Stimulated activated CD4-positive, alpha-beta T cell treated with anti-CD3 and anti-CD28 coated beads, Interleukin-12 subunit alpha, Interleukin-12 subunit beta, amount 100 ng/mL, for 48 hours (primary cell): ENCODE data around the gene ROBO1.

ENCODE experiments used
- DNase-seq, 3 donors: peaks; one replicate each; pipeline ENCODE4 v3.0.0-alpha.2; 2020; ENCODE audit warnings: low read depth in 2 of 3, low spot score in 1 of 3

ROBO1 gene

DNA sequence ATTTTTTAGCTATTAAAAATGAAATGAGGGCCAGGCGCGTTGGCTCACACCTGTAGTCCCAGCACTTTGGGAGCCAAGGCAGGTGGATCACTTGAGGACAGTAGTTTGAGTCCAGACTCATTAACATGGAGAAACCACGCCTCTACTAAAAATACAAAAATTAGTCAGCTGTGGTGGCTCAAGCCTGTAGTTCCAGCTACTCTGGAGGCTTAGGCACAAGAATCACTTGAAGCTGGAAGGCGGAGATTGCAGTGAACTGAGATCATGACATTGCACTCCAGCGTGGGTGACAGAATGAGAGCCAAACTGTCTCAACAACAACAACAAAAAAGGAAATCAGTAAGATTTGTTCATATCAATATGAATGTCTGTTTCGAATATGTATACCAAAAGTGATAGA, 517.1 kb downstream of the ROBO1 start:
- no peak for DNase-seq

GRCh38 chr3:79249701-79250100, 518.1 kb downstream of the ROBO1 start:
- no peak for DNase-seq

DNA sequence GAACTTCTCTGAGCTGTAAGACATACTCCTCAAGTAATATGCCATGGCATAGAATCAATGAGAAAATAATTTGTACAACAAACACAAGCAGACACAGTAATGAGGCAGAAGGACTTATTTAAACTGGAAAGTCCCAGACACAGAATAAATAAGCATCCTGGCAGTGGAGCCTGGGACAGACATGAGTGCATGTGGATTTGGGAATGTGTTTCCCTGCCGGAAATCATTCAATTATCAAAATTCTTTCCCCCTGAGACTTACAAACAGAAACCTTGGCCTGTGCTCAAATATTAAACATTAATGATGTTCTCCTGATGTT, 520.1 kb downstream of the ROBO1 start:
- no peak for DNase-seq

- no peak for DNase-seq
These were observed 520.7 kb downstream of the ROBO1 start for GRCh38 chr3:79246875-79247724.

DNA sequence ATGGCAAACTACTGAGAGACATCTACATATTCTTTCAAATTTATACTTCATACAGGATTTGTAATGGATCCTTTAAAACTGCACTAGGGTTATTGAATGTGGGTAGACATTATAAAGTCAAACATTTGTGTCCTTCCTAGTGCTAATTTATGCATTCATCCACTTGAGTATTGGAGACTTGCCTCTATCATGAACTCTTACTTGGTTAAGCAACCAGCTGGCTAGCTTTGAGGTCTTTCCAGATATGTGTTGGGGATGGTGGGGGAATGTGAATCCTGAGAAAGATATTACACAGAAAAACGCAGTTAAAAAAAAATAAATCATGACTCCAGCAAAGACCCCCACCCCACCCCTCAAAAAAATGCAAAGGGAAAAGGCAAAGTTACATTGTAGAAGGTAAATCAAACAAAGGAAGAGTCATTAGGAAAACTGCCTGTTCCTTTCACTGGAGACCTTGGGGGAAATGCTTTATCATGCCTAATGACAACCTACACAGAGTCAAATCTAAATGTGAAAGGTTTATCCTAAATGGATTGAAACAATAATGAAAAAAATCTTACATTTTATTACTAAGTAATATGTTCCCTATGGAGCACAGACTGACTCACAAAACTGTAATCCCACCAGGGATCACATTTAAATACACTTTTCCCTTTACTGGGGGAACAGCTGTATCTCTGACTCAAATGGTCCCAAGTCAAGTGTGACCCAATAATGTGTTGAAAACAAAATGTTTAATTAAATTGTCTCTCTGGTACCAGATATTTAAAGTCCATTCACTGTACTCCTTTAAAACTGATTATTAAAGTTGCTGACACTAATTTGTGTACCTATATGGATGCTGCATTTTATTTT, 522.3 kb downstream of the ROBO1 start:
- no peak for DNase-seq

GRCh38 chr3:79236496-79236895, 531.3 kb downstream of the ROBO1 start:
- DNase-seq: no peak

DNA sequence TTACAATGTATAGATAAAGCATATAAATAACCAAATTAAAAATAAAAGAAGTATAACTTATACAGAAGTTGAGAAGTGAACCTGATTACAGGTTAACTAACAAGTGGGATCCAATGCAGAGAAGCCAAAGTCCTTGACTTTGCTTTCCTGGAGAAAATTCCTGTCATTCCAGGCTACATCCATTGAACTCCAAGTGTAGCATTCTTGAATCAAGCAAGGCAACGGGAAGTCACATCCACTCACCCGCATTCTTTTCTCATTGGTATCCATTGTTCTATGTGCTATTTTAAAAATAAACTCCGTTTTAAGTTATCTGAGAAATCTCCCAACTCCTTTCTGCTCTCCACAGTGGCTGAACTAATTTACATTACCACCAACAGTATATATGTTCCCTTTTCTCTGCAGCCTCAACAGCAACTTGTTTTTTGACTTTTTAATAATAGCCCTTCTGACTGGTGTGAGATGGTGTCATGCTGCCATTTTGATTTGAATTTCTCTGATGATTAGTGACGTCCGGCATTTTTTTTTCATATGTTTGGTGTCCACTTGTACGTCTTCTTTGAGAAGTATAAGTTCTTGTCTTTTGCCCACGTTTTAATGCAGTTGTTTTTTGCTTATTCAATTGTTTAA, 534.3 kb downstream of the ROBO1 start:
- DNase-seq: no peak

DNA sequence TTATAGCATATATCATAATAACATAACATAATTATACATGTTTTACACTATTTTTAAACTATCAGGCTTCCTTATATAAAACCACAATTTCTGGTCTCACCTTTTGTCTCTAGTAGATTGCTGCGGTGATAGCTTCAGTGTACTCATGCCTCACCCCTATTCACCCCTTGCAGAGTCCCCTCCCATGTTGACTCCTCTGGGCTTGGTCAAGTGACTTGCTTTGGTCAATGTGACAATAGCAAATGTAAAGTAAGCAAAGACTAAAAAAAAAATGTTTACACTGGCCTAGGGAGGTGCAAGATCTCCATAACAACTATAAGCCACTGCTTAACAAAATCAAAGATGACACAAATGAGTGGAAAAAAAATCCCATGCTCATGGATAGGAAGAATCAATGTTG, 537.5 kb downstream of the ROBO1 start:
- no peak for DNase-seq

DNA sequence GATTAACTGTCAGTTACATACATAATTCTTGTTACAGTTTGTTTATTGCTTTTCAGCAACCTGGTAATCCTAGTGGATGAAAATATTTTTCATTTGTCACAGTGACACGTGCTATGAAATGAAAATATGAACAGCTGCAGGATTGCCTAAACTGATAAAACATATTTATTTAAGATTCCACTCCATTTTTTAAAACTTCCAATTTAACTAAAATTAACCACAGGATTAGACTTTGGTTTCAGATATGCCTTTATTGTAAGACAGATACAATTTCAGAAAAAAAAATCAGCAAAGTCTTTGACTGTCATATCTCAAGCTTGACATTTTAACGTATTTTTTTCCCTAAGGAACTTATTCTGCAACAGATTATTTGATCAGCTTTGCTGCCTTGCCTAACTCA, 550.7 kb downstream of the ROBO1 start:
- DNase-seq: no peak

DNA sequence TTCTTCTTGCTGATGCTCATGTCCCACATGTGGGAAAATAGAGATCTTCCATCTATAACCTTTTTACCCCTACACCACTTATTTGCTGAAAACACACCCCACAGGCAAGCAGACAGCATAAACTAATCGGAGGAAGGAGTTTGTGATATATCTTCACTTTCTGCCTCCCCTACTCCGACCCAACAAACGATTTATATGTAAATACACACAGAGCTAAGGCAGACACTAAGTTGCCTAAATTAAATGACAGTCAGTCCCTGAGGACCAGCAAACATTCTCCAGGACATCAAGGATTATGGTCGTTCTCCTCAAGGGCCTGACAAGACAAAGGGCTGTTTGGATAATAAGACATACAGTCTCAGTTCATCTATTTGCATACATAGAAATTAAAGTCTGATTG, 552.5 kb downstream of the ROBO1 start:
- DNase-seq: no peak

DNA sequence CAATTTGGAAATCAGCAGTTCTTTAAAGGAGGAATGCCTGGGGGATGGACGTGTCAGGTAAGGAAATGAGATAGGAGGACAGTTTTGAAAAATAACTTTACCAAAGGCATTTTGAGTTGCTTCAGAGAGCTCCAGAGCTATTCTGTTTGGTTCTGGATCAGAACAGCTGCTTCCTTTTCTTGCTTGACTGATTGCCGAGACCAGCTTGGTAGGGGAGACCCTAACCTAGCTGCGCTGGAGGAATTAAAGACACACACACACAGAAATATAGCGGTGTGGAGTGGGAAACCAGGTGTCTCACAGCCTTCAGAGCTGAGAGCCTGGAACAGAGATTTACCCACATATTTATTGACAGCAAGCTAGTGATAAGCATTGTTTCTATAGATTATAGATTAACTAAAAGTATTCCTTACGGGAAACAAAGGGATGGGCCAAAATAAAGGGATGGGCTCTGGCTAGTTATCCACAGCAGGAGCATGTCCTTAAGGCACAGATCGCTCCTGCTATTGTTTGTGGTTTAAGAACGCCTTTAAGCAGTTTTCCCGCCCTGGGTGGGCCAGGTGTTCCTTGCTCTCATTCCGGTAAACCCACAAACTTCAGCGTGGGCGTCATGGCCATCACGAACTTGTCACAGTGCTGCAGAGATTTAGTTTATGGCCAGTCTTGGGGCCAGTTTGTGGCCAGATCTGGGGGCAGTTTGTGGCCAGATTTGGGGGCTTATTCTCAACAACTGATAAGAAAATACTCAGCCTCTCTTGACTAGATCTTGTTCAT, 556.0 kb downstream of the ROBO1 start:
- no peak for DNase-seq

GRCh38 chr3:79204351-79204750, 563.4 kb downstream of the ROBO1 start:
- DNase-seq: no peak

GRCh38 chr3:79203144-79203519, 564.7 kb downstream of the ROBO1 start:
- DNase-seq: no peak

- no peak for DNase-seq
These were observed 565.2 kb downstream of the ROBO1 start for GRCh38 chr3:79202471-79203143.

- no peak for DNase-seq
These were observed 567.3 kb downstream of the ROBO1 start for GRCh38 chr3:79200456-79200855.

- no peak for DNase-seq
These were observed 567.8 kb downstream of the ROBO1 start for GRCh38 chr3:79199966-79200365.

- no peak for DNase-seq
These were observed 580.4 kb downstream of the ROBO1 start for GRCh38 chr3:79187426-79187825.

DNA sequence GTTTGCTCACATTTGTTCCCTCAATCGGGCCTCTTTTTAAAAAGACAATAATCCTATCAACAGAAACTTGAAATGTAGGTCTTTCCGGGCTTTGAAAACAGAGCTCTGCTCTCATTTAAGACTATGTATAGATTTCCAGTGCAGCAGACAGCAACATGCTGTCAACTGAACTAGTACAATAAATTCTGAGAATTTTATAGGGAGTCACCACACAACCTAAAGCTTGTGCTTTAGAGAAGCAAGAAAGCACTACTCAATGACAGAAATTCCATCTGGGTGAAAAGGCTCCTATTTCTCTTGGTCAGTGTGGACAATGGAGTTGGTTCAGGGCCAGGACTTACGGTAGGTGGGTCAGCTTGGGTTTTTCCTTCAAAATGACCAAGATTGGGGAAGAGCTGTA, 583.5 kb downstream of the ROBO1 start:
- DNase-seq: no peak

- DNase-seq: no peak
These were observed 584.3 kb downstream of the ROBO1 start for GRCh38 chr3:79183496-79183895.

DNA sequence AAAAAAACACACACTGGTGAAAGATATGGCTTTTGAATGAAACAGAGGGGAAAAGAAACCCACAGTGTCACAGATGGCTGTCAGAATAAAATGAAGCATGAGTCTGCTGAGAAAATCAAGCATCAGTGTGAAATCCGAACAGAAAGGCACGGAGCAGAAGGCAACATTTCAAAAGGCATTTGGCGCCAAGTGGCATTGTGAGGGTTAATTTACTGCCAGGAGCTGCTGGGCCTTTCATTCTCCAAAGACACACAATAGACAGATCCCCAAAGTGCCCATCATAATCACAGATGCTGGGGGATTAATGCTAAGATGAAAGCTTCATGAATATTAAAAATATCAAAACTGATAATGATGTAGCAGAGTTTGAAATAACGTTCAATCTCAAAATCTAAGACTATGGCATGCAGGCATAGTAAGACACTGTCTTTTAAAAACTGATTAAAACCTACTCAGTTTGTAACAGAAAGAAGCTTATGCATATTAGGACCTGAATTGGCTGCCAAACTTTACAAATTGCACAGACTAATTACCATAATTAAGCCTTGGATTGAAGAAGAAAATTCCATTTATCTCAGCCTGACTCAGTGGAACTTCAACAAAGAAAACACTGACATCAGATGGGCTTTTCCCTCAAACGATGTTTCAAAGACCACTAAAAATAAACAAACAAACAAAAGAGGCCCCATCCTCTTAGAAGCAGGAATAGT, 589.2 kb downstream of the ROBO1 start:
- no peak for DNase-seq
